SK-N-MC (cell line): ENCODE results near the gene HYPK.
A peak's percentile ranks its signal among the peaks of the same experiment; 100 is the strongest.
"Not testable (repeated sequence)": the region's sequence is repeated elsewhere in the genome, so short reads cannot be mapped to it uniquely, and the experiment has no call there.

ENCODE experiments used
- DNase-seq: peaks from one replicate; pipeline ENCODE4 v3.0.0-alpha.2; 2011; ENCODE audit warnings: low read depth, low spot score
- H3K27ac ChIP-seq: fragments of 200-600 bp; sonication (generic); 2 replicates; pipeline ENCODE4 v1.5.1; 2016; ENCODE audit warnings: mixed run types
- H3K36me3 ChIP-seq: fragments of 200-600 bp; sonication (generic); 2 replicates; pipeline ENCODE4 v1.6.1; 2017; ENCODE audit warnings: antibody characterized with exemption, low read length, mixed read lengths; ENCODE audit not compliant: insufficient read depth
- H3K4me3 ChIP-seq: fragments of 200-600 bp; sonication (generic); 2 replicates; pipeline ENCODE4 v1.5.1; 2016
- H3K9ac ChIP-seq: fragments of 200-600 bp; sonication (generic); 2 replicates; pipeline ENCODE4 v1.8.0; 2017; ENCODE audit warnings: mixed run types, mixed read lengths; ENCODE audit not compliant: insufficient read length
- H3K9me3 ChIP-seq: fragments of 200-600 bp; sonication (generic); 2 replicates; pipeline ENCODE4 v1.6.1; 2017; ENCODE audit warnings: low read depth, mild to moderate bottlenecking, antibody characterized with exemption, low read length, moderate library complexity, mixed read lengths
- EZH2 ChIP-seq: fragments of 200-600 bp; sonication (generic); IDR thresholded peaks from one replicate; pipeline ENCODE4 v1.6.1; 2017; ENCODE audit warnings: antibody characterized with exemption
- FOXP2 ChIP-seq: optimal IDR thresholded peaks from 2 replicates; pipeline ENCODE3; 2011; ENCODE audit warnings: mild to moderate bottlenecking, moderate library complexity; ENCODE audit not compliant: insufficient read depth; ENCODE audit errors: extremely low read length, control extremely low read depth
- POLR2AphosphoS5 ChIP-seq: IDR thresholded peaks from 2 replicates; pipeline ENCODE4 v1.6.1; 2012; ENCODE audit warnings: mild to moderate bottlenecking, low read depth, low read length, borderline replicate concordance

The HYPK gene

DNA sequence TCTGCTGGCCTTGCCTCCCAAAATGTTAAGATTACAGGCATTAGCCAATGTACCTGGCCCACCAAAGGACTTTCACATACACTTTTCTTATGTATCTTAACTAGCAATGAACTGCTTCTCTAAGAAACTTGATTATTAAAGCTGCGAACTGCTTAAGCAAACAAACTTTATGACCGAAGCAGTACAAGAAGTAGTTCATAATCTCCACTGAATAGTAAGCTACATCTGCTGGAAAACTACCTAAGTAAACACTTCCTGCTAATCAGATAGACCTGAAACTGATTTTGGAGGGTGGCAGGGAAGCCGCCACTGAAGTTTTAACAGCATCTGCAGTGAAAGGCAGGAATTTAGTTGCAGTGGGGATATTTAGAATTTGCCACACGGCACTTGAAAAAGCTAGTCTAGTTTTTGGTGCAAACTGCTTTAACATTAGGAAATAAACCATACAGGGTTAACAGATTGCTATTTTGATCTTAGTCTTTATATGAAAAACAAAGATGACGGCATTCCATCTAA is 8.1 kb downstream of the HYPK start:
- Histone ChIP-seq H3K4me3 (no peak overlapping the region), H3K9ac (no peak overlapping the region), H3K36me3 (peaks cover 92% of the 10 kb centered on the region), H3K9me3 (no peaks in the 10 kb centered on the region), H3K27ac (no peak overlapping the region)
- no peak for DNase-seq
- TF ChIP-seq FOXP2 (no peak), EZH2 (no peak), POLR2AphosphoS5 (no peak)

- no peak for DNase-seq
- TF ChIP-seq POLR2AphosphoS5 (no peak), FOXP2 (no peak), EZH2 (no peak)
- Histone ChIP-seq H3K36me3 (peaks cover 94% of the 10 kb centered on the region), H3K9ac (no peak overlapping the region), H3K9me3 (no peaks in the 10 kb centered on the region), H3K4me3 (no peak overlapping the region), H3K27ac (0 out of 2 replicates have a peak overlapping the region, but pooled peaks have one; percentile 7)
Measured at GRCh38 chr15:43808960-43809678, 8.7 kb downstream of the HYPK start.

DNA sequence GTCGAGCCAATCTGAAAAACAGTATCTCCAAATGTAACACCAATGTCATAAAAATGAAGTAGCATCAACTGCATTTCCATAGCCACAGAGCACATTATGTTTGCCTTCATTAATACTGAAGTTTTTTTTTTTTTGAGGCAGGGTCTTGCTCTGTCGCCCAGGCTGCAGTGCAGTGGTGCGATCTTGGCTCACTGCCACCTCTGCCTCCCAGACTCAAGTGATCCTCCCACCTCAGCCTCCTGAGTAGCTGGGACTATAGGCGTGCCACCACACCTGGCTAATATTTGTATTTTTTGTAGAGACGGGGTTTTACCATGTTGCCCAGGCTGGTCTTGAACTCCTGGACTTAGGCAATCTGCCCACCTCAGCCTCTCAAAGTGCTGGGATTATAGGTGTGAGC is 14.7 kb downstream of the HYPK start:
- not testable (repeated sequence) for H3K9ac ChIP-seq, H3K4me3 ChIP-seq, H3K27ac ChIP-seq, DNase-seq, H3K9me3 ChIP-seq
- peaks cover 73% of the 10 kb centered on the region for H3K36me3 ChIP-seq

- no peak overlapping the region for H3K4me3 ChIP-seq
- no peak overlapping the region for H3K27ac ChIP-seq
- DNase-seq: no peak
- TF ChIP-seq FOXP2: no peak
- TF ChIP-seq POLR2AphosphoS5: no peak
- no peak for TF ChIP-seq EZH2
- no peaks in the 10 kb centered on the region for H3K9me3 ChIP-seq
- peaks cover 33% of the 10 kb centered on the region for H3K36me3 ChIP-seq
- no peak overlapping the region for H3K9ac ChIP-seq
Measured at GRCh38 chr15:43821505-43821904, 21.1 kb downstream of the HYPK start.

DNA sequence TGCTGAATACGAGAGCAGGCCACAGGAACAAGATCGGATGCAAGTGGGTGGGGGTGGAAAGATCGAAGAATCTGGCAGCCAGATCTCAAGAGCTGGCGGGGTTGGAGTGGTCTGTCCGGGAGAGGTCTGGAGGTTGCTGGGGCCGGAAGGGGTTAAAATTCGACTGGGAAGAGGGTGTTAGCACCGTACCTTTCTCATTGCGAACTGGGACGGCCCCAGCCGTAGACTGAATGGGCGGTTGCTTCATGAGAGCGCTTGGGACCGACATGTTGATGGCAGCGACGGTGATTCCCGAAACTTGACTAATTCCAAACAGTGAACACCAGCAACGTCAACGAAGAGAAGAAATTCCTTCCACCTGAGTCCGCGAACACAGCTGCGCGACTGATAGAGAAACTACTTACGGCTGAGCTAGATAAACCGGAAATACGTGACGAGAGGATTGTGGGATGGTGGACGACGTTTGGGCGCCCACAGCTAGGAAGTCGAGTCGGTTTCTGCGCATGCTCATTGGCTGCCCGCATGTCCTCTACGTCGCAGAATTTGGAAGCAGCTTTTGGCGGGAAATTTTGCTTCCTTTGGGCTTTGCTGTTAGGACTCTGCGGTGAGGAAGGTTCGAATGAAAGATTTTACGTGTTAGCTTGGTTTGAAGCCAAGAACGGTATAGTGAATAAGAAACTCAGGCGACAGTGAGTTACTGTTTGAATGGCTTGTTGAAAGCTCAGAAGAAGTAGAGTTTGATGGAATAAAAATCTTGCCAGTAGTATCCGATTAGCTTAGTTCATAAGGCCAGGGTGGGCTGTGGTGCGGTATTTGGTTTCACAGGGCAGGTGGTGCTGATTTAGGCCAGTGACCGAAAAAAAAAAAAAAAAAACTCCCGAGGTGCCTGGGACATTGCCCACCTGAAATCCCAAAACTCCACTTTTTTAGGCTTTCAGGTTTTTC is 24.2 kb downstream of the HYPK start, which contains the start of gene MFAP1:
Gene MFAP1 (minus strand): TSS at position 389 of the 945 bp plus-strand sequence. CDS start 121 bp downstream, at position 268.
- Histone ChIP-seq H3K9ac (peak within 1 kb of the TSS; percentile 91), H3K4me3 (peak within 1 kb of the TSS; percentile 88), H3K36me3 (peaks cover 34% of the 10 kb centered on the region), H3K27ac (peak within 1 kb of the TSS; percentile 79), H3K9me3 (no peaks in the 10 kb centered on the region)
- TF ChIP-seq POLR2AphosphoS5 (peak; percentile 95), EZH2 (no peak)
- peak; percentile 93 for DNase-seq

DNA sequence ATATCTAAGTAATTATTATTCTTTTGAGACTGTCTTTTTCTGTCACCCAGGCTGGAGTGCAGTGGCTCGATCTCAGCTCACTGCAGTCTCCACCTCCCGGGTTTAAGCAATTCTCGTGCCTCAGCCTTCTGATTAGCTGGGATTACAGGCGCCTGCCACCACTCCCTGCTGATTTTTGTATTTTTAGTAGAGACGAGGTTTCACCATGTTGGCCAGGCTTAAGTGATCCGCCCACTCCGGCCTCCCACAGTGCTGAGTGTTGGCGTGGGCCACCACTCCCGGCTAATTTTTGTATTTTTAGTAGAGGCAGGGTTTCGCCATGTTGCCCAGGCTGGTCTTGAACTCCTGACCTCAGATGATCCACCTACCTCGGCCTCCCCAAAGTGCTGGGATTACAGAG is 24.9 kb downstream of the HYPK start:
- not testable (repeated sequence) for DNase-seq, H3K9ac ChIP-seq, H3K27ac ChIP-seq, H3K4me3 ChIP-seq, H3K9me3 ChIP-seq
- peaks cover 37% of the 10 kb centered on the region for H3K36me3 ChIP-seq

- Histone ChIP-seq H3K36me3 (peaks cover 36% of the 10 kb centered on the region), H3K9ac (no peak overlapping the region), H3K4me3 (peak overlapping the region; percentile 81; the same call in 1 of the 2 replicates), H3K27ac (peak overlapping the region; percentile 27; the same call in 1 of the 2 replicates), H3K9me3 (no peaks in the 10 kb centered on the region)
- TF ChIP-seq EZH2 (no peak), POLR2AphosphoS5 (no peak), FOXP2 (no peak)
- DNase-seq: no peak
Measured at GRCh38 chr15:43826029-43826507, 25.7 kb downstream of the HYPK start.

GRCh38 chr15:43826508-43827341 is 26.3 kb downstream of the HYPK start, which contains the start of gene WDR76:
Gene WDR76, plus strand, starts transcription at chr15:43827002. Its CDS starts 31 bp downstream, at chr15:43827033.
- Histone ChIP-seq H3K36me3 (peaks cover 32% of the 10 kb centered on the region), H3K9ac (peak within 1 kb of the TSS; percentile 92), H3K4me3 (peak within 1 kb of the TSS; percentile 81), H3K9me3 (no peaks in the 10 kb centered on the region), H3K27ac (peak within 1 kb of the TSS; percentile 35; the same call in 1 of the 2 replicates)
- DNase-seq: no peak
- peak; percentile 77 for TF ChIP-seq POLR2AphosphoS5
- TF ChIP-seq EZH2: no peak
